Suppressor macrophage (primary cell): ENCODE measurements around the gene C1orf87.

Experiments used
- DNase-seq, 4 experiments: peaks; one replicate each; pipeline ENCODE4 v3.0.0-alpha.2; 2020 to 2022
- total RNA-seq, 17 experiments: gene quantifications; one replicate each; lab custom pipeline; 2026; ENCODE audit warnings: mixed read lengths in 6 of 17, inconsistent platforms in 3 of 17; lab: John Stamatoyannopoulos, UW

C1orf87 gene, protein sequence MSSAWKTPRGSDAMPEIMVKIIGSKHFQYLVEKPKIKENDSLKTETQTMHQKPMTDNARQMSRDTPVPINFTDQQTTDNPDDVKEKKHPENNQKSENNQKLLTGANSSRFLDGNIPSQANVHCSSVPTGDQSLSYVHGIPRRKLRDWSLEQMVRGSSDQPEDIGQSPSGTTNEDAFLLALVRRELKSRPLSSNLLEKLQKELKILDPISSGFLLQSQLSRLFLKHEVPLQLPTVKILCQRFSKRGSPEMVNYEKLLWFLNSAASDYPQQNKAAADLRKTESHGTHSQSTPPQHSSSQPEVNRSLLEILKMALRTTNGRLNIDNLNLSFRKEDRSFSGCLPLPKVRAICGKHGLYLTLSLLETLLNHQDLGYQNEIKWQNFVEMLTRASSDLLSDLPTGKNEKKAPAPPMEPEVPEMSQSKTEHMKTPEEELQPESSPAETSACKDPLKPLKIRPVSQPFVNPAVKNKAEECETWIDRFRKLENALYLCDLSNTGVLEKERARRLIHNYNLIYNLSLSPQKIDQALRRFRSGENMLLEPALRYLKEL
- 0 to 2.1 (median 0) reads per million in 17 experiments for total RNA-seq

DNA sequence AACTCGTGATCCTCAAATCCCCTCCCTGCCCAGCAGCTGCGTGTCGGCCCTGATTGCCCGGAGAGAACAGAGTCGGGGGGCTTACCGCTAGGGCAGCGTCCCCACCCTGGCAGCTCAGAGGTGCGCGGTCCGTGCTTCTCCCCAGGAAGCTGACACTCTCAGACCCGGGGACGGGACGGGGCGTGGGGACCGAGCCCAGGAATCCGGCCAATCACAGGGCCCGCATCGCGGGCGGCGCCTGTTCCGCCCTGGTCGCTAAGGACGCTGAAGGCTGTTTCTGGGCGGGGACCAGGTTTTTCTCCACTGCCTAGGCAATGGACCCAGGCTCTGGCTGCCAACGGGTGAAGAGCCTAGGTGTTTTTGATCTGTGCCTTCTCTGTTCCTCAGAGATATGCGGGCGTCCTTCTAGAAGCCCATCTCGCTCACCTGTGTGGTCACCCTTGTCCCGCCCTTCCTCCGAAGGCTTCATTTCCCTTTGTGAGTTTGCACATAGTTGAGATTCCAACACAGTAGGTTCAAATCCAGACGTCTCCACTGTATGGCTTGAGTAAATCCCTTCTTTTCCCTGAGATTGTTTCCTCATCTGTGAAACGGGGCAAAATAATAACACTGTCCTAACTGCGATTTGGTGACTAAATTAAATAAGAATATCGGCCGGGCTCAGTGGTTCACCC lies at the start of gene C1orf87:
Gene C1orf87 (minus strand): TSS at position 166 of the 674 bp plus-strand sequence. CDS start 1,127 bp downstream, outside the sequence.
- no peak for DNase-seq

DNA sequence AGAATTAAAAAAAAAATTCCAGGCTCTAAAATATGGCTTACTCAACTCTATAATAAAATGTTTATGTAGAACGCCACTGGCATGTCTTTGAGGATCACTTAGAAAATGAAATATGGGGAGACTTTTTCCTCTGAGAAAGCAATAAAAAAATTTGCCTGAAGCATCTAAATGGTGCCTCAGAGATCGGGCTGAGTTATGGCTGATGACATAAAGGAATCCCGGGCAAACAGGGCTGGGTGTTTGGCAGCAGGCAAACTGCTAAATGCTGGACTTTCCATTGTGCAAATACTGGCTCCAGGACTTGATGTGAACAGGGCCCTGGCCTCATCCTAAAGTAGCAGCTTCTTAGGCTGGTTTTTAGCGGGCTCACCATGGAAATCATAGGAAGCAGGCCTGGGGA lies 44.5 kb upstream of the C1orf87 start:
- no peak for DNase-seq

DNA sequence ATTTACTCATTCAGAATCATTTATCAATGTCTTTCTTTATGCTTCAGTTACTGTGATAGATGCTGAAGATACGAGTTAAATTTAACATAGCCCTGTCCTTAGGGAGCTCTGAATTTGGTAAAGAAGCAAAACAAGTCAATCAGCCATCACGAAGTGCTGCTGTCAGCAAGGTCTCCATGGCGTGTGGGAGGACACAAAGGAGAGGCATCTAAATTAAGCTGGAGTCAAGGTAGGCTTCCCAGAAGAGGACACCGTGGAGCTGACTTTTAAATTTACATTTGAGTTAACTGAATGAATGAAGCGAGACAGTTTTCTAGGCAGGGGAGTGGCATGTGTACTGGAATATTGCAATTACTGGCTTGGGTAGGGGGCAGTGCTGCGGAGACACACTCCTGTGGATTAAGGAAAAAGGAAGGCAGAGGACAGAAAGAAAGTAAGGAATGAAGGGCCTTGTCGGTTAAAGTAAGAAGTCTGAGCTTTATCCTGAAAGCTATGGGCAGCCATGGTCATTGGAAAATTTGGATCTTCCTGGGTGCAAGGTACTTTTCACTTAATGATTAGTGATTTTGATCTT lies 41.3 kb upstream of the C1orf87 start:
- DNase-seq: no peak

DNA sequence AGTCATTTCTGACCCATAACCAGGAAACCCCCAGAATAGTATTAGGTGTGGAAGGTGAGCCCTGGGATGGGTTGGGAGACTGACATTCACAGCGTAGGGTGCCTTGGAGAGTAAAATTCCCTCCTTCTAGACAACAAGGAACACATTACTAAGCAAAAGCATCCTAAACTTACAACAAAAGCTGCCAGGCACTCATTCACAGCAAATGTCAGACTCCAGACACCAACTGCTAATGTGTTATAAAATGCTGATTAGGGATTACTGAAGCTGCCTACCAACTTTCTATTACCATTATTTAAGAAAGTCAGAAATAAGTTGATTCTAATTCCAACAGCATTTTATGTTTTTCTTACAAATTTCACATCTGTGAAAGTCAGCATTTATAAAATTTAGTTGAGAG lies 40.0 kb upstream of the C1orf87 start:
- no peak for DNase-seq

DNA sequence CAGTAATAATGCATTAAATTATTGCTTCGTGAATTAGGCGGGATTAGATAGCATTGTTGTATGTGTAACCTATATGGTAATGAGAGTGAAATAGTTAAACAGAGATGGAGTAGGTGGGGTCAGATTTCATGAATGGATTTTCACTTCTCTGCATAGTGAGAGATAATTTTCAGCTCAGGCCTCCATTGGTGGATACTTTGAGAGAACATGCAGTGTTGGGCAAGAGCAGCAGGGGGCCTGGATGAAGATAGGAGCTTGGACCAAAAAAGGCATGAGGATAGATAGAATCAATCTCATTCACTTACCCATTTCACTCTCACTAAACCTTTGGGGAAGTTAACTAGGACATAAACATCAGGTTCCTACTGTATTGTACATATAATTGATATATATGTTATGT lies 39.5 kb upstream of the C1orf87 start:
- DNase-seq: no peak

DNA sequence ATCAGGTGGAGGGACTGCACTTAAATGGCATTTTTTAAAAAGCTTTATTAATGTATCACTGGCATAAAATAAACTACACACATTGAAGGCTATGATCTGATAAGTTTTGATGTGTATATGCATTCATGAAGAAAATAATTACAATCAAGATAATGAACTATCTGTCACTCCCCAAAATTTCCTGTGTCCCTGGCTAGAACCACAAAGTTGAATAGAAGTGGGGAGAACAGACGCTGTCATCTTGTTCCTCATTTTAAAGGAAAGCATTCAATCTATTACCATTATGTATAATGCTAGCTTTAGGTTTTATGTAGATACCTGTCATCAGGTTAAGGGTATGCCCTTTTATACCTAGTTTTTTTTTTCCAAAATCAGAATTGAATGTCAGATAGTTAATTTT lies 38.1 kb upstream of the C1orf87 start:
- DNase-seq: no peak

DNA sequence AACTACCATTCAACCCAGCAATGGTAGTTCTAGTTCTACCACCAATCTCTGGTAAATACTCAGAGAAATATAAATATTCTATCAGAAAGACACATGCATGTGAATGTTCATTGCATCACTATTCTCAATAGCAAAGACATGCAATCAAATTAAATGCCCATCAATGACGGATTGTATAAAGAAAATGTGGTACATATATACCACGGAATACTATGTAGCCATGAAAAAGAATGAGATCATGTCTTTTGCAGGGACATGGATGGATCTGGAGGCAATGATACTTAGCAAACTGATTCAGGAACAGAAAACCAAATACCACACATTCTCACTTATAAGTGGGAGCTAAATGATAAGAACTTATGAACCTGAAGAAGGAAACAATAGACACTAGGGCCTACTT lies 37.5 kb upstream of the C1orf87 start:
- DNase-seq: no peak

DNA sequence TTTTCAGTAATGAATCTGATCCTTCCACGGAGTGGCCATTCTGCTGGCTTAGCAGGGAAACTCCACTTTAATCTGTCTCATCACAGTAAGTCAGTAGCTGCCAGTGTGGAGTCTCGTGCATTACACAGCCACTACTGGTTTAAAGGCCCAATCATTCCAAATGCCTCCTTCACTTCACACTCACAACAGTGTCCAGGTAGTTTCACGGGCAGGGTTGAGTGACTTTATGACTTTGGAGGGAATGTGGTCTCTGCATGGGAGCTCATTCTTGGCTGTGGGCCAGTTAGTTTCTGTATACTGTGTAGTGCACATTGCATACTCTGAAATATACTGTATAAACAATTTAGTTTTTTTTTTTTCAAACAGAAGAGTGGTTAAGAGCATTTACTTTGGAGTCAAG lies 34.6 kb upstream of the C1orf87 start:
- DNase-seq: no peak

DNA sequence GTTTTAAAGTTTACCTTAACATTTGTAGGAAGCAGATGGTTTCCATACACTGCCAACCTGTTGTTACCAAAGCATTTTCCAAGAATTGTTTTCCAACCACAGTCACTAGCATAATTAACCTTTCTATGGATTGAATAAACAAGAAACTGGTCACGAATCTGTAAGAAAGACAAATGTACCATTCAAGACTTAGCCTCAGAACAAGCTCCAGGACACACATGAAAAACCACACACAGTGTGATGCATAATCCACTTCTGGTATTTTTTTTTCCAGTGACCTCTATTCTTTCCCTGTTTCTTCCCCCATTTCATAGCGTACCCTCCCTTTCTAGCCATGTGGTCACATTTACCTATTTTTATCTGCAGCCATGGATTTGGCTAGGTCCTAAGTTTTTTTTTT lies 29.6 kb upstream of the C1orf87 start:
- no peak for DNase-seq

DNA sequence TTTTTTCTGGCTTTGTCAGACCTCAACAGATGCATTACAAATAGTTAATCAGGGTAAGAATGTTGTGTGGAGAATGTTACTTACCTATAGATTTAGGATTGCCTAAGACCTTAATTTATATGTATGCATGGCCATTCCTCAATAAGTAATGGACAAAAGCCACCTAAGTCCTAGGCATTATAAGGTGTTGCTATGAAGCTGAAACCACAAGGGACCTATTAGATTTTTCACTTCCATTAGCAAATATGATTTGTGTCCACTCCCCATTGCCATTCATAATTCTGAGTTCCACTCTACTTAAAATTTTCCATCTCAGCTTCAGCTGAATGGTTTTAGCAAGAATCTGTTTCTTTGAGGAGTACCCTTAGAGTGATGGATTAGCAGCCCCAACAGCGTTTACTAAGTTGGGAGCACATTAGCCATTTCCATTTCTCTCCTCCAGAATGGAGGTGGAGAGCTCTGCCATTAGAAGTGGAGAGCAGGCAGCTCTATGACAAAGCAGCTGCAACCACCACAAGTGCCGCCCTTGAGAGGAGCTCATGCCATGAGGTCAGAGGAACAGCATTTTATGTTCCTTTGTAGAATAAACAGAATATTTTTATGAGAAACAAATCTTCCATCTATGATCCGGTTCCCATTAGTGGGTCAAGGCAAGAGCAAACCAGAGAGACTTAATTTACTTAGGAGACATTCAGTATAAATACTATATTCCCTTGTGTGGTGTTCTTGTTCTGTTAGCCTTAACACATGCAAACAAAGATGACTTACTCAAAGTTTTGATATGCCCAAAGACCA lies 28.9 kb upstream of the C1orf87 start:
- no peak for DNase-seq

DNA sequence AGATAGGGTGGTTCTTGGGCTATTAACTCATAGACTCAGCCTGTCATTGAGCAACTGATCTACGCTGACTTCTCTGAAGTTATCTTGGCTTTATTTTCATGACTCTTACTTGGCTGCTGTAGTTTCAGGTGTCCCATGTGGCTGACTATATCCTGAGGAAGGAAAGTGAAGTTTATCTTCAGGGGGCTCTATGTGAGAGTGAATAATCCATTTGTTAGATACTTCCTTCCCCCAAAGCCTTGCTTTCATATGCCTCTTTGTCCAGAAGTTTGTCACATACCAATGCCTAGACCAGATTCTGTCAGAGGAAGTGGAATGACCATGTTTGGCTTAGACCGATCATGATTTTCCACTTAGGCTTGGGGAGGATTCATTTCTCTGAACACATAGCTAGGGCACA lies 27.9 kb upstream of the C1orf87 start:
- no peak for DNase-seq

DNA sequence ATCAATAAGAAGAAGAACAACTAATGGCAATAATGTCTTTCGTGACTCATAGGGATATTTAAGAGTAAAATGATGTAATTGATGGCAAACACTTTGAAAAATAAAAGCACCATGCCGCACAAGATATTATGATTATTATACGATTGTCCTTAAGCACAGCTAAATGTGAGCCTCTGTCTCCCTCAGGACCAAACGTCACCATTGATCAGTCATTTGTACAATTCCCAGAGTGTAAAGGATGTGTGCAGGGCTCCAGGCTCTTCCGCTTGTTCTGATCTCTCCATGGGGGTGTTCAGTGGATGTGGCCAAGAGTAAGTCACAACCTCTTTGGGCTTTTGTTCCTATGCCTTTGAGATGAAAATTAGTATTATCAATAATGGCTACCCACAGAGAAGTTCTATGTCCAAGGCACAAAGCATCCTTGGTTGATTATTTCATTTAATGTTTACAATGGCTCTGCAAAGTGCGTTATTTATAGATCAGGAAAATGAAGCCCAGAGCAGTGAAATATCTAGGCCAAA lies 17.7 kb upstream of the C1orf87 start:
- DNase-seq: no peak

DNA sequence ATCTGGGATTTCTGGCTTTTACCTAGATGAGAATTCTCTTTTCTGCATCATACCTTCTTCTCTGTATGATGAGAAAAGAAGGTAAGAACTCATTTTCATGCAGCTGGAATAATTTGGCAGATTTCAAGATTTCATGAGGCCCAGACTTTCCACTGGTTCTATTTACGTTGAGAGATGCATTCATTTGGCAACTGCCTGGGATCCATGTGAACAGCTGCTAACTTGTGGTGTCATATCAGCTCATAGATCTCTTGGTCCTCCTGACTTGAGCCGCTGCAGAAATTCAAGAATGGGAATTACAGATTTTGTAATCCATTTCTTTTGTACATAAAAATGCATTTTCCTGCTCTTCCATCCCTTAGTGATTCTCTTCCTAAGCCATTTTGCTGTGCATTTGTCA lies 17.1 kb upstream of the C1orf87 start:
- no peak for DNase-seq

DNA sequence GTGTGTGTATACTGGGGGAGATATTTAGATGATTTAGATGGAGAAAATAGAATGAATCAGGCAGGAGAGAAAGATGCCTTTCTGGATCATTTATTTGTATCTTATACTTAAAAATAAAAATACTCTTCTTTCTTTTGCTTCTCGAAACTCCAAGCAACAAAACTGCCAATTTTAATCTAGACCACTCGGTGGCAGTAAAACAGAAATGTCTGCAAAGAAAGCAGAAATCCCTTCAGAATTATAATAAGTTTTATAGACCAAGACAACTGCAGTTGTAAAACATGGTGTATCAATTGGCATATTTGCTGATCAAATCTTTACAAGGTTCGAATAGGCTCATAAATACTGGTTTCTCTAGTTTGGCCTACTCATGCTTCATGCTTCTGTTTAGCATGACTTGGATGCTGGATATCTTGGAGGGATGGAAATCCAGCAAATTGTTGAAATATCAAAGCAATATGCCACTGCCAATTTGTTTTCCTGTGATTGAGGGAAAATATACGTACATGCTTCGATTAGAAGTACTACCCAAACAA lies 15.1 kb upstream of the C1orf87 start:
- DNase-seq: no peak

DNA sequence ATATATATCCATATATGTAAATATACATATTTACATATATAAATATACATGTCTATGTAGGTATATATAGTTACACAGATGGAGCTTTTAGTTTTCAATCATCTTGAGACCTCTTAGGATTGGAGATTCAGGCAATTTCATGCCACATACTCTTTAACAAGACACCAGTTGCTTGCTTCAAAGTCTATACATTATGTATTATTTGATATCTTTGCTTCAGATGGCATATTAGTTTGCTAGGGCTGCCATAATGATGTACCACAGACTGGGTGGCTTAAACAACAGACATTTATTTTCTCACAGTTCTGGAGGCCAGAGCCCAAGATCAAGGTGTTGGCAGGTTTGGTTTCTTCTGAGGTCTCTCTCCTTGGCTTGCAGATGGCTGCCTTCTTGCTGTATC lies 14.1 kb upstream of the C1orf87 start:
- no peak for DNase-seq

DNA sequence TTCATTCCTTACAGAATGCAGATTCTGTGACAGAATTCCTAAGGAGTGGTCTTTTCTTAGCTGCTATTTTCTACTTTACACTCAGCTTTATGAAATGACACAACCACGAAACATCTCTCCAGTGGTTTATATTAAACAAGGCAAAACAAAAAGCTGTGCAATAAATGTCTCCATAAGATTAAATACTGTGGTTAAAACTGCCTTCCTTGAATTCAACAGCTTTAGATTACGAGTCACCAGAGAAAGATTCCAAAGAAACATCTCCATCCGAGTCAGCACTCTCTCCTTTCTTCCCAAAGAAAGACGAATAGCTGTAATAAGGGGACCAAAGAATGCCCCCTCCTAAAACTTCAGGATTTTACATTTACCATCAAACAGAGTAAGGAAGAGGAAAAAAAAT lies 4.6 kb upstream of the C1orf87 start:
- no peak for DNase-seq

DNA sequence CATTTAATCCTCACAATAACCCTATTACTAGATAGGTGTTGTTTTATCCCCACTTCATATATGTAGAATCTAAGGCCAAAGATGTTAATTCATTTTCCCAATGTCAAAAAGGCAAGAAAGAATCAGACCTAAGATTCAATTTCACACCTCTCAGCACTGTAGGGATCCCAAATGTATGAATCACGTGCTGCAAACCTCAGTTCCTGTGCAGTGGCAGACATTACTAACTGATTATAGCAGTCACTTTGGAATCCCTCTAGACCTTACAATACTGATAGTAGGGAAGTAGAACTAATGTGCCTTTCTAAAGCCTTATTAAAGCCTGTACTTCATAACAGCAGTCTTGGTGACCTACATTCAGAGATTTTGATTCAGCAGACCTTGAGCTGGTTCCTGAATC lies 2.3 kb downstream of the C1orf87 start:
- no peak for DNase-seq

DNA sequence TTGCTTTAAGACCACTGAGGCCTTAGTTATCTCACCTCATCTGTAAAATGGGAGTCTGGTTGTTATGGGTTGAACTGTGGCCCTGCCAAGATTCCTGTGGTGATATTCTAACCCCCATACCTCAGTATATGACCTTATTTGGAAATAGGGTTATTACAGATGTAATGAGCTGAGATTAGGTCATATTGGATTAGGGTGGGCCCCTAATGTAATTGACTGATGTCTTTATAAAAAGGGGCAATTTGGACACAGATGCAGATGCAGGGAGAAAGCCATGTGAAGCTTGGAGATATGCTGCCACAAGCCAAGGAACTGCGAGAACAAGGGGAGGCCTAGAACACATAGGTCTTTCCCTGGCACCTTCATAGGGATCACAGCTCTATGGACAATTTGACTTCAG lies 3.9 kb downstream of the C1orf87 start:
- DNase-seq: no peak

DNA sequence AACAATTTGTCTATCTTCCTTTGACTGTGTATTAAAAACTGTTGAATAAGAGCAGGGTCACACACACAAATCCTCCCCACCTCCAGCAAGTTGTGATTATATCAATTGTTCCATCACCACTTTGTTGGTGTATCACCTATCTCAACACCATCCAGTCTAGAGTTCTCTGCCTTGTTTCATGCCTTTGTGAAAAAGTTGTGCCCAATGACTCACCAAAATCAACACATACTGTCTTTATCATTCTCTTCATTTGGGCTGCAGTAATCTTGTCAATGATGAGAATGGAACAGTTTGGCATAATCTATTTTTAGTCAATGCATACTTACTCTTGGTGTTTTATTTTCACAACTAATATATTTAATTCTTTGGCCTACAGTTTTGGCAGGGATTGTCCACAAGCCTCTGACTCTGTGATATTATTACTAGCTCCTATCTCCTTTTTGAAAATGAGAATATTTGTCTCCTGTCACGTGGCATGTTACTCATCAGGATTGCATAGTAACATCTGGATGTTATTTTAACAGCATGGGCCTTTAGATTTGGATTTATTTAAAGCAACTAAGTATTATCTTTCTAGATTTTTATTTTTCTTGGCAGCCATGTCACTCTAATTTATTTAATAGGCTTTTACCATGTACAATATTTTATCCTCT lies 5.1 kb downstream of the C1orf87 start:
- DNase-seq: no peak

DNA sequence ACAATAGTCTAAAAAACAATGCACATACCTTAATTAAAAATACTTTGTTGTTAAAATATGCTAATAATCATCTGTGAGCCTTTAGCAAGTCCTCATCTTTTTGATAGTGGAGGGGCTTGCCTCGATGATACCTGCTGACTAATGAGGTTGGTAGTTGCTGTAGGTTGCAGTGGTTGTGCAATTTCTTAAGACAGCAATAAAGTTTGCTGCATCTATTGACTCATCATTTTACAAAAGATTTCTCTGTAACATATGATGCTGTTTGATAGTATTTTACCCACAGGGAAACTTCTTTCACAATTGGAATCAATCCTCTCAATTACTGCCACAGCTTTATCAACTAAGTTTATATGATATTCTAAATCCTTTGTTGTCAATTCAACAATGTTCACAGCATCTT lies 7.6 kb downstream of the C1orf87 start:
- no peak for DNase-seq

DNA sequence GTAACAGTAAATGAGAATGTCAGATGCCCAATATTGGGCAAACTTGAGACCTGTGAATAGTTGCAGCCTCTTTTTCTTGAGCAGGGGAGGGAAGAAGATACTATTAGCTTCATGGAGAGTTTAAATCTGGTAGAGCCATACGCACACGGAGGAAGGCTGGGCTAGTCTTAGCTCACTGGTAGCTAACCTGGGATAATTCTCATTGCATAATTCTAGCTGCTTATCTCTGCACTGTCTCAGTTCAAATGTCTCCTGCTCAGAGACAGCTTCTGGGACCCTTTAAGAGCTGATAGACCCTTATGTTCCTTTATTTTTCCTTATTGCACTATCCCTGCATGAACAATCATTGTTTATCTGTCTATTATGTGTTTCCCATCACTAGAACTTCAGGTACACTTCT lies 8.4 kb downstream of the C1orf87 start:
- no peak for DNase-seq

DNA sequence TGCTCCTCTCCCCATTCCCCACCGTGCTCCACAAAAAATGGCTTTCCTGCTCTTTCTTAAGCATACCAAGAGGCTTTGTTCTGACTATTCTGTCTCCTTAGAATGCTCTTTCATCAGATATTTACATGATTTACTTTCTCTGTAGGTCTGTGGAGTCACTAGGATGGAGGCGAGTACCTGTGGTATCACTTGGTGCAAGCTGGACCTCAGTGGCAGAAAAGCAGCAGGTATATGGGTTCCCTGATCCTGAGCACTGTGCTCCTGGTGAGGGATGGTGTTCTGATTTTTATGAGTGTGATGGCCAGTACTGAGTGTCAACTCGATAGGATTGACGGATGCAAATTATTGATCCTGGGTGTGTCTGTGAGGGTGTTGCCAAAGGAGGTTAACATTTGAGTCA lies 10.0 kb downstream of the C1orf87 start:
- DNase-seq: no peak
